GM12865 (cell line): Measurements from ENCODE around the gene ZFAND3.

ENCODE experiments used
- DNase-seq: peaks from one replicate; pipeline ENCODE4 v3.0.0; 2010; ENCODE audit warnings: low read depth
- H3K4me3 ChIP-seq: 2 replicates; pipeline ENCODE4 v1.5.1; 2011; ENCODE audit warnings: mild to moderate bottlenecking, low read depth, low read length, control low read depth
- TF ChIP-seq, protein P1 (sequence below): IDR thresholded peaks from 2 replicates; pipeline ENCODE4 v1.5.1; 2011; ENCODE audit warnings: low read length, control low read depth, low read depth, inconsistent platforms; ENCODE audit not compliant: insufficient read depth; ENCODE audit errors: missing control alignments

Gene ZFAND3

DNA sequence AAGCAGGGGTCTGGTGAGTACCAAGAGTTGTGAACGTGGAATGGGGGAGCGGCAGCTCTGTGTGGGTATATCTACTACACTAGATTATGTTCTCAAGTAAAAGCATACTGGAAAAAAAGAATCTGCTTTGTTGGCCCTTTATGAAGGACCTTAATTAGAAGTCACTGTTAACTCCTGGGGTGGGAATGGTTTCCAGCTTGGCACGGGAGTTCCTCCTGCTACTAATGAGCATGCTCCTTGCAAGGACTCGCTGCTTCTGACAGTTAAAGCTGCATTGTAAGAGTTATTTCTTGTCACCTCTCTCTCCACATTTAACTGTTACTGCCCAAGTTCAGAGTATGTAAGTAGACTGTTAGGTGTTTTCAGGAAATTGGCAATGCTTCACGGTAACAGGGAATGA lies 292.7 kb downstream of the ZFAND3 start:
- no peak for DNase-seq
- H3K4me3 ChIP-seq, result no peak overlapping the region
- TF ChIP-seq, protein P1, sequence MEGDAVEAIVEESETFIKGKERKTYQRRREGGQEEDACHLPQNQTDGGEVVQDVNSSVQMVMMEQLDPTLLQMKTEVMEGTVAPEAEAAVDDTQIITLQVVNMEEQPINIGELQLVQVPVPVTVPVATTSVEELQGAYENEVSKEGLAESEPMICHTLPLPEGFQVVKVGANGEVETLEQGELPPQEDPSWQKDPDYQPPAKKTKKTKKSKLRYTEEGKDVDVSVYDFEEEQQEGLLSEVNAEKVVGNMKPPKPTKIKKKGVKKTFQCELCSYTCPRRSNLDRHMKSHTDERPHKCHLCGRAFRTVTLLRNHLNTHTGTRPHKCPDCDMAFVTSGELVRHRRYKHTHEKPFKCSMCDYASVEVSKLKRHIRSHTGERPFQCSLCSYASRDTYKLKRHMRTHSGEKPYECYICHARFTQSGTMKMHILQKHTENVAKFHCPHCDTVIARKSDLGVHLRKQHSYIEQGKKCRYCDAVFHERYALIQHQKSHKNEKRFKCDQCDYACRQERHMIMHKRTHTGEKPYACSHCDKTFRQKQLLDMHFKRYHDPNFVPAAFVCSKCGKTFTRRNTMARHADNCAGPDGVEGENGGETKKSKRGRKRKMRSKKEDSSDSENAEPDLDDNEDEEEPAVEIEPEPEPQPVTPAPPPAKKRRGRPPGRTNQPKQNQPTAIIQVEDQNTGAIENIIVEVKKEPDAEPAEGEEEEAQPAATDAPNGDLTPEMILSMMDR, result no peak

DNA sequence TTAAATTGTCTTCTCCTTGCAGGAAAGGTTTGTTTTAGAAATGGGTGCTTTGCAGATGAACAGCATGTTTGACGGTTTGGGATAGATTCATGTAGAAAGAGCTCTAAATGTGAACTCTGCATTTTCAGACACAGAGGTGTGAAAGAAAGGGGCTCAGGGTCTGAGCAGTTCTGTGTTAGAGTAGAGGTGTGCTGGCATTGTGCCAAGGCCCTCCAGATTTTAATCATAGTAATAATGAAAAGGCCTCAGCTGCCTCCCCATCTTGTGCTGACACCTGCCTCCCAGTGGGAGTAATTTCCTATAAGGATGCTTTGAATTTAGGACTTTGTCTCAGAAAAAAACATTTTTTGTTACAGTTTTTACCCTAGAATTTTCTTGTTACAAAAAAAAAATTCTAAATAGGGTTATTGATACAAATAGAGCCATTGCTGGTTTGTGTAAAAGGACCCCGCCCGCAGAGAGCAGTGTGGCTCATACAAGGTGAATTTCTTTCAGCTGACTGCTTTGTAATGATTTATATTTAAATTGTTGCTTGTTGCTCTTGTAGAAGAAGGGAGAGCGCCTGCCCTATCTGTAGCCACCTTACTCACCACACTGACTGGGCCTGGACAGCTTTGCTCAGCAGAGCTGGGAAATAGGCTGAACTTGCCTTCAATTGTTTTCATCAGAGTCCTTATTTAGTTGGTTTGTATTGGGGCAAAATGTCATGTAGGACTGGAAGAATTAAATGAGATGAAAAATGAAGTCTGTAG lies 294.5 kb downstream of the ZFAND3 start:
- DNase-seq, result no peak
- H3K4me3 ChIP-seq, result no peak overlapping the region
- TF ChIP-seq, protein P1, result no peak

DNA sequence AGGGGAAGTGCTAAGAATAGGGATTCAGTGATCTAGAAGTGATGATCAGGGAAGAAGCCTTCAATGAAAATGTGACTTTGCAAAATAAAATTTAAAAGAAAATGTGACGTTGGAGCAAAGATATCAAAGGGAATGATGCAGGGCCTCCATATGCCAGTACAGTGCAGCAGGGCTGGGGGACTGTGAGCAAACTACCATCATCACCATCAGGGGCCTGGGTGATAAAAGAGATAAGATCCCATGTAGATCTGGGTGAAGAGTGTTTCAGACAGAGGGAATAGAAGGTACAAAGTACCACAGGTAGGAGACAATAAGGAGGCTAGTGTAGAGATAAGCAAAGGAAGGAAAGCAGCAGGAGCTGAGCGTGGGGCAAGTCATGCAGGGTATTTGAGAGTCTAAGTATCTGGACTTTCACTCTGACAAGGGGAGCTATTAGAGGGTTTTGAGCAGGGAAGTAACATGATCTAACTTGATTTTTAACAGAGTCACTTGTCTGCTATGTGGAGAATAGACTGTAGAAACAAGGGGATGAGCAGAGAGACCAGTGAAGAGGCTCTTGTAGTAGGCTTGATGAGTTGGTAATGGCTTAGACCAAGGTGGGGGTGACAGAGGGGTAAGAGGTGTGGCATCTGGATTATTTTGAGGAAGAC lies 295.6 kb downstream of the ZFAND3 start:
- no peak overlapping the region for H3K4me3 ChIP-seq
- TF ChIP-seq, protein P1, result no peak
- no peak for DNase-seq

DNA sequence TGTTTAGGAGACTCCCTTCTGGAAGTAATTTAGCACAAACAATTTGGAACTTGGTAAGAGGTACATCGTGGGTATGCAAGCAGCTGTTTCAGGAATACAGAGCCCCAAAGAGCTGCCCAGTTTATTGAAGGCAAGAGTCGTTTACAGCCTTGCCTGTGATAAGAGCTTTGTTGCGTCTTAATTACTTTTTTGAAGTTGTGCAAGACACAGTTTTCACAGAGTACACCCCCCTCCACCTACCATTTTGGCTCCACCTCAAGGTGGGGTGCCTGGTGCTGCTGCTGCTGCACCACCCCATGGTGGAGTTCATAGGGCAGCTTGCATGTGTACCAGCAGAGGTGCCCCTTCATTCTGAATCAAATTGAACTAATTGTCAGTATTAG lies 296.1 kb downstream of the ZFAND3 start:
- no peak for DNase-seq
- TF ChIP-seq, protein P1, result no peak
- no peak overlapping the region for H3K4me3 ChIP-seq

DNA sequence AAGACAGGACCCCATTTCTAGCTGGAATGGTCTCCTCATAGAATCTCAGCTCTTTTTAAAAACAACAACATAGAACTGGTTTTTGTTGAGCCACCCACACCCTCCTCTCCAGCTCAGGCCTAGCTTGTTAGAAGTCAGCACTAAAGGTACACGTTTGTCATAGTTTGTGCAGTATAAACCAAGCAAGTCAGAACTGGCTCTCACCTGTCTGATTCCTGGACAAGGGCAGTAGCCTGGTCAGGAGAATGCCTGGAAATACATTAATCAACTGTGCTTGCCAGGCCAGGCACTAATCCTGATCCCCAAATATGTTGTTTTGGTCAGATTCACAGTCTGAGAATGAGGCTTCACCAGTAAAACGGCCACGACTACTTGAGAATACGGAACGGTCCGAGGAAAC lies 296.7 kb downstream of the ZFAND3 start:
- no peak overlapping the region for H3K4me3 ChIP-seq
- no peak for DNase-seq
- TF ChIP-seq, protein P1, result no peak

DNA sequence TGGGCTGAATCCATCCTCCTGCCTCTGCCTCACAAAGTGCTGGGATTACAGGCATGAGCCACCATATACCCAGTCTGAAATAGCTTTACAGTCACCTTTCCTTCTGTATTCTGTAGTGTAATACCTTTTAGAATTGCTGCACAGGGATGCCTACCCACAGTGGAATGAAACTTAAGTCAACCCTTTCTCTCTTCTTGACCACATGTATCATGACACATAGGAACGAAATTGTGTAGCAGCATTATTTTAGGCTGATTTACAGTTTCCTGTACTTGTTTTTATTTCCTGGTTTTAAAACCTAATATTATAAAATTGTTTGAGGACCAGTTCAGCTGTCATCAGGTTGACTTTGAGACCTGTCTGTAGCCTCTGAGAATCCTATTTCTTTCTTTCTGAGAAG lies 297.8 kb downstream of the ZFAND3 start:
- H3K4me3 ChIP-seq, result no peak overlapping the region
- TF ChIP-seq, protein P1, result no peak
- no peak for DNase-seq
